KG1 (cell line): ENCODE data around the gene MYEOV.

Experiments used
- DNase-seq: peaks from one replicate; lab custom pipeline; 2025; lab: John Stamatoyannopoulos, UW

MYEOV gene

DNA sequence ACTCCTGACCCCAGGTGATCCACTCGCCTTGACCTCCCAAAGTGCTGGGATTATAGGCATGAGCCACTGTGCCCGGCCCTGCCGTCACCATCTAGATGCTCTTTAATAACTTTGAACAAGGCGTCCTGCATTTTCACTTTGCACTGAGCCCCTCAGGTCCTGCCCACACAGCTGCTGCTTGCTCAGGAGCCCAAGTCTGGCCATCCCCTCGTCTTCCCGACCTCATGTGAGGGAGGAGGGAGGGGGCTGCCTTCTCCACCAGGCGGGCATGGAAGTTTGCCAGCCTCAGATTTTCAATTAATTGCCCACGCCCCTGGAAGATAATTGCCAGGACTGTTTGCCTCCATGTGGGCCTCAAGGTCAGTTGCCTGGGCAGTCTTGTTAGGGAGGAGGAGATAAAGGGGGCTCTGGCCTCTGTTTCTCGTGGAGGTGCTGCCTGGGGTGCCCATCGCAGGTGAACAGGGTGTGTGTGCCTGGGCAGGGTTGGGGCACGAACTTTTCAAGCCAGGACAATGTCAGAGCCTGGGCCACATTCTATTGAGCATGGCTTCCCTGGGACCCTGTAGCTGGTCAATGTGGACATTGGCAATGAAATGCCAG, 27.9 kb upstream of the MYEOV start:
- DNase-seq, result no peak

- no peak for DNase-seq
These were observed 26.6 kb upstream of the MYEOV start for GRCh38 chr11:69267395-69267805.

GRCh38 chr11:69268911-69269310, 25.0 kb upstream of the MYEOV start:
- no peak for DNase-seq

- DNase-seq, result no peak
These were observed 24.6 kb upstream of the MYEOV start for GRCh38 chr11:69269388-69269787.

DNA sequence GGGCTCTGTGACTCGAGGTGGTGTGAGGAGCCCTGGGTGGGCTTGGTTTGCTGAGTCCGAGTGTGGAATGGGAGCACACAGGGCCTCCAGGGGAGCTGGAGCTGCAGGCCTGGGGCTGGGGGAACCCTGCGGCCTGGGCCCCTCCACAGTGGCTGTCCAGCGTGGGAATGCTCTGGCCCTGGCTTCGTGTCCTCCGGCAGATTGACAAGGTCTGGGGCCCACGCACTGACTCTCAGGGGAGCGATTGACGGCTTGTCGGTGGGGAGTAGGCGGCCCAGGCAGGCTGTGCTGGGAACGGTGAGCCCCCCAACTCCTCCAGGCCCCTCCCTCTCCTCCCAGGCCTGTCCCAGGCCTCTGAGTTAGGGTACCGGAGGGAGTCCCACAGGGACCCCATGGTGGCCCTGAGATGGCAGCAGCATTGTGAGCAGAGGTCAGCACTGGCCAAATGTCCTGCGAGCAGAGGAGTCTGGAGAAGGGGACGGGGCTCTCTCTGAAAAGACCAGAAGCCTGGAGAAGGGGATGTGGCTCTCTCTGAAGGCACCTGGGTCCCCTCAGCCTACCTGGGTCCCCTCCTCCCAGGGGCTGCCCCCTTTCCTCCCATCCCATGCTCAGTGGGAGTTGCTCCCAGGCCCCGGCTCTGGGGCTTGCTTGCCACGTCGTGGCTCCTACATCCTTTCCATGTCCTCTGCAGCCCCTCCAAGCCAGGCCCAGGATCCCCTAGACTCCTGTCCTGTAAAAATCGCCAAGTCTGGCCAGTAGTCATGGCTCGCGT, 23.8 kb upstream of the MYEOV start:
- no peak for DNase-seq

GRCh38 chr11:69270941-69271340, 23.0 kb upstream of the MYEOV start:
- DNase-seq, result no peak

DNA sequence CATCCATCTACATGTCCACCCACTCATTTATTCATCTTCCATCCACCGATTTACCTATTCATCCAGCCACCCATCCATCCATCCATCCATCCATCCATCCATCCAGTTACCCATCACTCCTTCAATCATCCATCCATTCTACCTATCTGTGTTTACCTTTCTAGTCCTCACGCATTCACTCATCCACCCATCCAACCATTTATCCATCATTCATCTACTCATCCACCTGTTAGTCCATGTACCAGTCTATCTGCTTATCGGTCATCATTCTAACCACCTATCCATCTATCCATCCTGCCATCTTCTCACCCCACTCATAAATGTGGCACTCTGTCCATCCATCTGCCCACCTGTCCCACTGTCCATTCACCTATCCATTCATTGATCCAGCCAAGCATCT, 21.9 kb upstream of the MYEOV start:
- no peak for DNase-seq

- no peak for DNase-seq
These were observed 21.0 kb upstream of the MYEOV start for GRCh38 chr11:69272831-69273485.

- no peak for DNase-seq
These were observed 20.4 kb upstream of the MYEOV start for GRCh38 chr11:69273571-69273970.

GRCh38 chr11:69274531-69275016, 19.4 kb upstream of the MYEOV start:
- DNase-seq, result no peak

DNA sequence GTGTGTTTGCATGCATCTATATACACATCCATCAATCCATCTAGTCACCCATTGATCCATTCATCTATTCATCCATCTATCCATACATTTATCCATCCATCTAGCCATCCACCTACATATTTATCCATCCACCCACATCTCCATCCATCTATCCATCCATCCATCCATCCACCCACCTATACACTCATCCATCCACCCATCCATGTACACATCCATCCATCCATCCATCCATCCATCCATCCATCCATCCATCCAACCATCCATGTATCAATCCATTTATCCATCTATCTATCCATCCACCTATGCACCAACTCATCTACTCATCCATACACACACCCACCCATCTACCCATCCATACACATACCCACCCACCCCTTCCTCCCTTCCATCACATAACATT, 18.8 kb upstream of the MYEOV start:
- DNase-seq, result no peak

- DNase-seq, result no peak
These were observed 17.8 kb upstream of the MYEOV start for GRCh38 chr11:69276165-69276564.

- no peak for DNase-seq
These were observed 16.7 kb upstream of the MYEOV start for GRCh38 chr11:69277074-69277809.

GRCh38 chr11:69278091-69278867, 15.7 kb upstream of the MYEOV start:
- no peak for DNase-seq

GRCh38 chr11:69280451-69280850, 13.5 kb upstream of the MYEOV start:
- no peak for DNase-seq

DNA sequence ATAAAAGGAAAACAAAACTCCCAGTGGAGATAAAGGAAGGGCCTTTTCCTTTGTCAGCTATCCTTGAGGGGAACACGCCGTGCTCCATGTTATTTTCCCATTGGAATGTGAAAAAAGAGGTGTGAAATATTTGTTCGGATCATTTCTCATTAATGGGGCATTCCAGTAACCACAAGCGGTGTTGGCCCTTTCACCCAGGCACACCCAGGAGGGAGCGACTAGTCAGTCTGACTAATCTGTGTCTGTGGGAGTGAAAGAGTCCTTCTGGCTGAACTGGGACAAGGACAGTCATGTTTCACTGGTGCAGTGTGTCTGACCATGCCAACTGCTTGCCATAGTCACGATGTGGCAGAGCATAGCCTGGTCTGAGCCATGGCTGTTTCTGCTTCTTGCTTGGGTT, 13.0 kb upstream of the MYEOV start:
- no peak for DNase-seq

DNA sequence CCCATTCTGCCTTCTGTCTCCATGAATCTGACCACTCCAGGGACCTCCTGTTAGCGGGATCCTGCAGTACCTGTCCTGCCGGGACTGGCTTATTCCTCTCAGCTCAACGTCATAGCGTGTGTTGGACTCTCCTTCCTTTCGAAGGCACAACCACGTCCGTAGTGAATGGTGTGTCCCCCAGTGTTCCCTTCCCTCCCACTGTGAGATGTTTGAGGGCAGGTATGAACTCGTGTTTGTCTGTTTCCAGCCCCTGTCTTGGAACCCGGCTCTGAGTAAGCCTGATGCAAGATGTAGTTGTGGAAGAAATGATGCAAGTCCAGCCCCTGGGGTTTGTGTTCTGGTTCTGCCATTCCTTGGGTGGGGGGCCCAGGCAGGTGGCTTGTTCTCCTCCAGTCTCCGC, 10.5 kb upstream of the MYEOV start:
- no peak for DNase-seq

- no peak for DNase-seq
These were observed 9.9 kb upstream of the MYEOV start for GRCh38 chr11:69284081-69284511.

DNA sequence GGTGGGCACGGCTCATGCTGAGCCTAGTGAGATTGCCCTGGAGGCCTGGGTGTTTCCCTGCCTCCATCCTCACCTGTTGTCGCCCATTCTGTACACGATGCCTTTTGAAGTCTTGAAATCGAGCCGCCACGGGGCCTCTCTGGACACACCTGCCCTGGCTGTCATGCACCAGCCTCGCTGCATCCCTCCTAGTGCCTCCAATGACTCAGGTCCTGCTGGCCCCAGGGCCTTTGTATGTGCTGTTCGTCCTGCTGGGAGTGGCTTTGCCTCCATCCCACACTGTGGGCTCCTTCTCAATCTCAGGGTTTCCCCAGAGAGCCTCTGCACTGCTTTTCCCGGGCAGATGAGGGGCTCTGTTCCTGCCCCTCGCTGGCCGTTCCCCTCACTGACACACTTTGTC, 8.9 kb upstream of the MYEOV start:
- no peak for DNase-seq

DNA sequence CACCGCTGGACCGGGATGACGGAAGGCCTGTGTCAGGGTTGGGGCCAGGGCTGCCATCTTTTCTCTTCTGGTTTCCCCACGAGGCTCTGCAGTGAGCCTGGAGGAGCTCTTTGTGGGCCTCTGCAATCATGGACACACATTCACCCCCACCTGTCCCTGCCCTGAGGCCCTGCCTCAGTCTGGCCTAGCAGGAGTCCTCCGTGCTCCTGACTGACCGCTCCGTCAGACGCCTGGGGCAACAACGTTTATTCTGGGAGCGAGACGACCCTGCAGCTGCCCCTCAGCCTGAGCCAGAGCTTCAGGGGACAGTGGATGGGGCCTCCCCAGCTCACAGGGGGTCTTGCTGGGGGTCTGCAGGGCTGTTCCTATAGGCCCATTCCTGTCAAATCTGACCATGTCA, 8.2 kb upstream of the MYEOV start:
- DNase-seq, result no peak
